Measurements from ENCODE around the gene C8G. TPM values are rescaled to one million over a fixed set of nuclear protein-coding genes. Genes with fewer than 3 reads are reported as not detected.

C8G gene
- total RNA-seq, 2 donors from 2014 or later = not detected

DNA sequence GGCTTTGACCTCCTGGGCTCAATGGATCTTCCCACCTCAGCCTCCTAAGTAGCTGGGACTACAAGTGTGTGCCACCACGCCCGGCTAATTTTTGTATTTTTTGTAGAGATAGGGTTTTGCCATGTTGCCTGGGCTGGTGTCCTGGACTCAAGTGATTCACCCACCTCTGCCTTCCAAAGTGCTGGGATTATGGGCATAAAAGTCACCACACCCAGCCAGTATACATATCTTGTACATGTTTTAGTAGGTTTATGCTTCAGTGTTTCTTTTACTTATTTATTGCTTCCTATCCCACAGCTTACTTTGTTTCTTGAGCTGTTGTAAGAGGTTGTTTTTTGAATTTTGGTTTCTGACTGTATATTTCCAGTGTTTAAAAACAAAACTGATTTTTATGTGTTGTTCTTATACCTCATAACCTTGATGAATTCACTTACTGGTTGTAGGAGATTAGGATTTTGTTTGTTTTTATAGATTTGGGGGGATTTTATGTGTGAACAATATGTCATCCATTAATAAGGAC lies 13.4 kb upstream of the C8G start:
- DNase-seq (ENCODE audit: low spot score) (no peak), ATAC-seq (ENCODE audit: insufficient number of reproducible peaks, low FRiP score, low read depth) (no peak)
- no peaks in the 10 kb centered on the region for H3K27me3 ChIP-seq (replicated peaks; ENCODE audit: insufficient read depth)
- TF ChIP-seq, protein P1, sequence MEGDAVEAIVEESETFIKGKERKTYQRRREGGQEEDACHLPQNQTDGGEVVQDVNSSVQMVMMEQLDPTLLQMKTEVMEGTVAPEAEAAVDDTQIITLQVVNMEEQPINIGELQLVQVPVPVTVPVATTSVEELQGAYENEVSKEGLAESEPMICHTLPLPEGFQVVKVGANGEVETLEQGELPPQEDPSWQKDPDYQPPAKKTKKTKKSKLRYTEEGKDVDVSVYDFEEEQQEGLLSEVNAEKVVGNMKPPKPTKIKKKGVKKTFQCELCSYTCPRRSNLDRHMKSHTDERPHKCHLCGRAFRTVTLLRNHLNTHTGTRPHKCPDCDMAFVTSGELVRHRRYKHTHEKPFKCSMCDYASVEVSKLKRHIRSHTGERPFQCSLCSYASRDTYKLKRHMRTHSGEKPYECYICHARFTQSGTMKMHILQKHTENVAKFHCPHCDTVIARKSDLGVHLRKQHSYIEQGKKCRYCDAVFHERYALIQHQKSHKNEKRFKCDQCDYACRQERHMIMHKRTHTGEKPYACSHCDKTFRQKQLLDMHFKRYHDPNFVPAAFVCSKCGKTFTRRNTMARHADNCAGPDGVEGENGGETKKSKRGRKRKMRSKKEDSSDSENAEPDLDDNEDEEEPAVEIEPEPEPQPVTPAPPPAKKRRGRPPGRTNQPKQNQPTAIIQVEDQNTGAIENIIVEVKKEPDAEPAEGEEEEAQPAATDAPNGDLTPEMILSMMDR (IDR thresholded peaks at IDR 0.05) = no peak
- no peak overlapping the region for H3K4me3 ChIP-seq
- no peaks in the 10 kb centered on the region for H3K36me3 ChIP-seq
- no peaks in the 10 kb centered on the region for H3K9me3 ChIP-seq
- H3K27ac ChIP-seq = no peak overlapping the region
- peaks cover 3 to 14% of the 10 kb centered on the region in 2 donors for H3K4me1 ChIP-seq (ENCODE audit: control insufficient read depth in 1 of 2, low read depth in 2 of 2)

DNA sequence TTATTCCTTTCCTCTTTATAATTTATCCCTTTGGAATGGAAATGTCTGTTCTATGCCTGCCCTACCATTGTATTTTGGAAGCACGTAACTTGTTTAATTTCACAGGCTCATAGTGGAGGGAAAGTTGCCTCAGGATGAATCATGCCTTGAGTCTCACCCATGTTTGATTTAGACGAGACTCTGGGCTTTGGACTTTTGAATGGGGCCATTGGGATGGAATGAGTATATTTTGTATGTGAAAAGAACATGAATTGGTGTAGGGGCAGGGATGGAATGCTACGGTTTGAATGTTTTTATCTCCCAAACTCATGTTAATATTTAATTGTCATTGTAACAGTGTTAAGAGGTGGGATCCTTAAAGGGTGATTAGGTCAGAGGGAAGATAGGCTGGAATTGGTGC lies 10.8 kb upstream of the C8G start:
- no peak for DNase-seq (ENCODE audit: low spot score)
- no peak for ATAC-seq (ENCODE audit: insufficient number of reproducible peaks, low FRiP score, low read depth)
- Histone ChIP-seq H3K4me3 (no peak overlapping the region), H3K27ac (no peak overlapping the region), H3K9me3 (no peaks in the 10 kb centered on the region), H3K36me3 (peaks cover 1% of the 10 kb centered on the region), H3K27me3 (replicated peaks; ENCODE audit: insufficient read depth) (no peaks in the 10 kb centered on the region), H3K4me1 (ENCODE audit: control insufficient read depth in 1 of 2, low read depth in 2 of 2) (peaks cover 3 to 12% of the 10 kb centered on the region in 2 donors)
- TF ChIP-seq, protein P1 (IDR thresholded peaks at IDR 0.05) = no peak

- no peak for ATAC-seq (ENCODE audit: insufficient number of reproducible peaks, low FRiP score, low read depth)
- no peak overlapping the region for H3K27ac ChIP-seq
- H3K36me3 ChIP-seq = peaks cover 13% of the 10 kb centered on the region
- no peaks in the 10 kb centered on the region for H3K9me3 ChIP-seq
- TF ChIP-seq, protein P1 (IDR thresholded peaks at IDR 0.05) = no peak
- no peaks in the 10 kb centered on the region for H3K27me3 ChIP-seq (replicated peaks; ENCODE audit: insufficient read depth)
- no peak for DNase-seq (ENCODE audit: low spot score)
- H3K4me3 ChIP-seq = no peak overlapping the region
- peaks cover 0 to 9% of the 10 kb centered on the region in 2 donors for H3K4me1 ChIP-seq (ENCODE audit: control insufficient read depth in 1 of 2, low read depth in 2 of 2)
Observed at GRCh38 chr9:136935651-136936050, 9.4 kb upstream of the C8G start.

GRCh38 chr9:136936645-136937170 lies 8.3 kb upstream of the C8G start:
- TF ChIP-seq, protein P1 (IDR thresholded peaks at IDR 0.05) = no peak
- DNase-seq (ENCODE audit: low spot score) (no peak), ATAC-seq (ENCODE audit: insufficient number of reproducible peaks, low FRiP score, low read depth) (no peak)
- Histone ChIP-seq H3K4me3 (no peak overlapping the region), H3K27ac (no peak overlapping the region), H3K36me3 (peaks cover 22% of the 10 kb centered on the region), H3K9me3 (no peaks in the 10 kb centered on the region), H3K27me3 (replicated peaks; ENCODE audit: insufficient read depth) (no peaks in the 10 kb centered on the region), H3K4me1 (ENCODE audit: control insufficient read depth in 1 of 2, low read depth in 2 of 2) (peaks cover 0 to 11% of the 10 kb centered on the region in 2 donors)

DNA sequence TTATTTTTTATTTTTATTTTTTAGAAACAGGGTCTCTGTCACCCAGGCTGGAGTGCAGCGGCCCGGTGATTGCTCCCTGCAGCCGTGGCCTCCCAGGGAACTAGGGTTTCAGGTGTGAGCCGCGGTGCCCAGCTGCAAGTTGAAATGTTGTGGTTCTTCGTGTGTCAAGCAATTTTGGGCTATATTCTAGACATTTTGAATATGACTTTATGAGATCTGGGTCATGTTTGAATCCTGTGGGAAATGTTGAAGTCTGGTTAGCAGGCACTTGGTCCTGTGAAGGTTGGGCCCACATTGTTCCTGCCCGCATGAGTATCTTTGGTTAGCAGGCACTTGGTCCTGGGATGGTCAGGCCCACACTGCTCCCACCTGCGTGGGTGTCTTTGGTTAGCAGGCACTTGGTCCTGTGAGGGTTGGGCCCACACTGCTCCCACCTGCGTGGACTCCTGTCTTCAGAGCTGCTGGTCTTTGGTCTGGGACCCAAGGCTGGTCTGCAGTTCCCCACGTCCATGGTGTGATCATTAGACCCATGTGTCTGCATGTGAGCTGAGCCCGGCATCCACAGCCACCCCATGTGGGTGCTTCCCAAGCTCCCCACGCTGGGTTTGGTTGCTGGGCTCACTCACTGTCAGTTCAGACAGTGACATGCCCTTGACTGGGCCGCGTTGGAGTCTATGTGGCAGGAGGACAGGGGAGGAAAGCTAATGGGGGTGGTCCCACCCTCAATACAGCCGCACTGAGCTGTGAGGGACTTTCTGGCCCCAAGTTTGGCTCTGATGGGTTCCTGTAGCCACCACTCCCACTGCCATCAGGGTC lies 7.6 kb upstream of the C8G start:
- H3K36me3 ChIP-seq = peaks cover 29% of the 10 kb centered on the region
- H3K9me3 ChIP-seq = no peaks in the 10 kb centered on the region
- ATAC-seq (ENCODE audit: insufficient number of reproducible peaks, low FRiP score, low read depth) (no peak), DNase-seq (ENCODE audit: low spot score) (no peak)
- no peak overlapping the region for H3K4me3 ChIP-seq
- H3K27ac ChIP-seq = no peak overlapping the region
- H3K4me1 ChIP-seq (ENCODE audit: control insufficient read depth in 1 of 2, low read depth in 2 of 2) = peaks cover 0 to 15% of the 10 kb centered on the region in 2 donors
- no peaks in the 10 kb centered on the region for H3K27me3 ChIP-seq (replicated peaks; ENCODE audit: insufficient read depth)
- TF ChIP-seq, protein P1 (IDR thresholded peaks at IDR 0.05) = no peak

Data from thoracic aorta (tissue), 2 donors.